PC-3 (cell line): ENCODE results near the gene RNF217.

Source experiments
- EZH2phosphoT487 ChIP-seq: fragments of 300-600 bp; sonication (generic); IDR thresholded peaks from 2 replicates; pipeline ENCODE4 v1.6.1; 2018; ENCODE audit warnings: mild to moderate bottlenecking, antibody characterized with exemption, low read length, borderline replicate concordance
- TF ChIP-seq, protein P1 (sequence below): fragments of 300-600 bp; sonication (generic); conservative IDR thresholded peaks from 2 replicates; pipeline ENCODE4 v1.5.1; 2017; ENCODE audit warnings: antibody characterized with exemption, low read depth, mild to moderate bottlenecking, low read length

- no peak for TF ChIP-seq EZH2phosphoT487
- TF ChIP-seq, protein P1, sequence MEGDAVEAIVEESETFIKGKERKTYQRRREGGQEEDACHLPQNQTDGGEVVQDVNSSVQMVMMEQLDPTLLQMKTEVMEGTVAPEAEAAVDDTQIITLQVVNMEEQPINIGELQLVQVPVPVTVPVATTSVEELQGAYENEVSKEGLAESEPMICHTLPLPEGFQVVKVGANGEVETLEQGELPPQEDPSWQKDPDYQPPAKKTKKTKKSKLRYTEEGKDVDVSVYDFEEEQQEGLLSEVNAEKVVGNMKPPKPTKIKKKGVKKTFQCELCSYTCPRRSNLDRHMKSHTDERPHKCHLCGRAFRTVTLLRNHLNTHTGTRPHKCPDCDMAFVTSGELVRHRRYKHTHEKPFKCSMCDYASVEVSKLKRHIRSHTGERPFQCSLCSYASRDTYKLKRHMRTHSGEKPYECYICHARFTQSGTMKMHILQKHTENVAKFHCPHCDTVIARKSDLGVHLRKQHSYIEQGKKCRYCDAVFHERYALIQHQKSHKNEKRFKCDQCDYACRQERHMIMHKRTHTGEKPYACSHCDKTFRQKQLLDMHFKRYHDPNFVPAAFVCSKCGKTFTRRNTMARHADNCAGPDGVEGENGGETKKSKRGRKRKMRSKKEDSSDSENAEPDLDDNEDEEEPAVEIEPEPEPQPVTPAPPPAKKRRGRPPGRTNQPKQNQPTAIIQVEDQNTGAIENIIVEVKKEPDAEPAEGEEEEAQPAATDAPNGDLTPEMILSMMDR, result no peak
Measured at GRCh38 chr6:125054331-125054730, 92.1 kb downstream of the RNF217 start.
